ENCODE results near the gene HSPB2.

DNA sequence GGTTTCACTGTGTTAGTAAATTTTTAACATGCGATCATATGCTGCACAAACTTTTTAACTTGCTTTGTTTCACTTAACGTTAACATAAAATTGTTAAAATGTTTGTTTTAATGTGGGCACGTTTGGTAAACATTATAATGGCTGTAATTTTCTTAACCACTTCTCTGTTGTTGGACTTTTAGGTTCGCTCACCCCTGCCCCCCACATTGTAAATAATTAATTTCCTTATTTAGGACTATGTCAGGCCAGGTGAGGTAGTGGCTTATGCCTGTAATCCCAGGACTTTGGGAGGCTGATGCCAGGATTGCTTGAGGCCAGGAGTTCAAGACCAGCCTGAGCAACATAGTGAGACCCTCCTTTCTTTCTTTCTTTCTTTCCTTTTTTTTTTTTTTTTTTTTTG is 17.9 kb downstream of the HSPB2 start:
- TF ChIP-seq, protein P1, sequence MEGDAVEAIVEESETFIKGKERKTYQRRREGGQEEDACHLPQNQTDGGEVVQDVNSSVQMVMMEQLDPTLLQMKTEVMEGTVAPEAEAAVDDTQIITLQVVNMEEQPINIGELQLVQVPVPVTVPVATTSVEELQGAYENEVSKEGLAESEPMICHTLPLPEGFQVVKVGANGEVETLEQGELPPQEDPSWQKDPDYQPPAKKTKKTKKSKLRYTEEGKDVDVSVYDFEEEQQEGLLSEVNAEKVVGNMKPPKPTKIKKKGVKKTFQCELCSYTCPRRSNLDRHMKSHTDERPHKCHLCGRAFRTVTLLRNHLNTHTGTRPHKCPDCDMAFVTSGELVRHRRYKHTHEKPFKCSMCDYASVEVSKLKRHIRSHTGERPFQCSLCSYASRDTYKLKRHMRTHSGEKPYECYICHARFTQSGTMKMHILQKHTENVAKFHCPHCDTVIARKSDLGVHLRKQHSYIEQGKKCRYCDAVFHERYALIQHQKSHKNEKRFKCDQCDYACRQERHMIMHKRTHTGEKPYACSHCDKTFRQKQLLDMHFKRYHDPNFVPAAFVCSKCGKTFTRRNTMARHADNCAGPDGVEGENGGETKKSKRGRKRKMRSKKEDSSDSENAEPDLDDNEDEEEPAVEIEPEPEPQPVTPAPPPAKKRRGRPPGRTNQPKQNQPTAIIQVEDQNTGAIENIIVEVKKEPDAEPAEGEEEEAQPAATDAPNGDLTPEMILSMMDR (IDR thresholded peaks at IDR 0.05): no peak
- no peak for TF ChIP-seq POLR2A (IDR thresholded peaks at IDR 0.05)
- no peak for TF ChIP-seq POLR2AphosphoS5 (IDR thresholded peaks at IDR 0.05)
